DMS53 (cell line): ENCODE data around the gene MAP3K10.
"Not testable (repeated sequence)": the region's sequence is repeated elsewhere in the genome, so short reads cannot be mapped to it uniquely, and the experiment has no call there.

ENCODE experiments used
- DNase-seq: peaks from one replicate; lab custom pipeline; 2025; lab: John Stamatoyannopoulos, UW

The MAP3K10 gene

GRCh38 chr19:40217027-40217810 lies 26.0 kb downstream of the MAP3K10 start:
- DNase-seq = peak; percentile 99

- peak; percentile 62 for DNase-seq
Observed at GRCh38 chr19:40217934-40218890, 27.0 kb downstream of the MAP3K10 start, which contains the start of gene TTC9B. Gene TTC9B, minus strand, starts transcription at chr19:40218384. Its CDS starts 3 bp downstream, at chr19:40218381.

- DNase-seq = not testable (repeated sequence)
Observed at GRCh38 chr19:40219029-40219428, 27.8 kb downstream of the MAP3K10 start.

GRCh38 chr19:40219721-40220276 lies 28.6 kb downstream of the MAP3K10 start:
- peak; percentile 90 for DNase-seq

GRCh38 chr19:40220674-40221073 lies 29.4 kb downstream of the MAP3K10 start:
- no peak for DNase-seq

GRCh38 chr19:40221858-40222619 lies 30.8 kb downstream of the MAP3K10 start:
- DNase-seq = peak; percentile 95

GRCh38 chr19:40223135-40223822 lies 32.1 kb downstream of the MAP3K10 start:
- DNase-seq = no peak

- DNase-seq = peak; percentile 24
Observed at GRCh38 chr19:40224342-40225150, 33.3 kb downstream of the MAP3K10 start.

- peak; percentile 76 for DNase-seq
Observed at GRCh38 chr19:40225440-40226305, 34.4 kb downstream of the MAP3K10 start.

- DNase-seq = no peak
Observed at GRCh38 chr19:40228346-40228745, 37.1 kb downstream of the MAP3K10 start.

- no peak for DNase-seq
Observed at GRCh38 chr19:40228863-40229262, 37.6 kb downstream of the MAP3K10 start.

- peak; percentile 25 for DNase-seq
Observed at GRCh38 chr19:40229484-40229883, 38.3 kb downstream of the MAP3K10 start.

GRCh38 chr19:40229926-40230417 lies 38.7 kb downstream of the MAP3K10 start:
- no peak for DNase-seq

GRCh38 chr19:40231057-40231456 lies 39.8 kb downstream of the MAP3K10 start:
- DNase-seq = no peak

GRCh38 chr19:40231544-40232424 lies 40.6 kb downstream of the MAP3K10 start:
- no peak for DNase-seq

GRCh38 chr19:40232479-40232878 lies 41.3 kb downstream of the MAP3K10 start:
- DNase-seq = no peak

GRCh38 chr19:40232949-40233810 lies 42.0 kb downstream of the MAP3K10 start:
- DNase-seq = no peak
